KMS-11 (cell line): Measurements from ENCODE around the gene TMPRSS5.

Experiments
- H2AFZ ChIP-seq: fragments of 200-600 bp; sonication (generic); 2 replicates; pipeline ENCODE4 v1.6.1; 2016; ENCODE audit warnings: antibody characterized with exemption, mixed run types, low read depth
- H3K27ac ChIP-seq: fragments of 200-600 bp; sonication (generic); 2 replicates; pipeline ENCODE4 v1.6.1; 2016; ENCODE audit warnings: mild to moderate bottlenecking, mixed run types
- H3K27me3 ChIP-seq: fragments of 200-600 bp; sonication (generic); 2 replicates; pipeline ENCODE4 v1.6.1; 2017; ENCODE audit warnings: mild to moderate bottlenecking, low read depth, mixed run types, moderate library complexity; ENCODE audit not compliant: insufficient read depth
- H3K36me3 ChIP-seq: fragments of 200-600 bp; sonication (generic); 2 replicates; pipeline ENCODE4 v1.6.1; 2017; ENCODE audit warnings: mild to moderate bottlenecking, mixed run types; ENCODE audit not compliant: insufficient read depth
- H3K4me1 ChIP-seq: fragments of 200-600 bp; sonication (generic); 2 replicates; pipeline ENCODE4 v1.6.1; 2016; ENCODE audit warnings: mild to moderate bottlenecking, low read depth, mixed run types; ENCODE audit not compliant: poor library complexity, severe bottlenecking
- H3K4me2 ChIP-seq: fragments of 200-600 bp; sonication (generic); 2 replicates; pipeline ENCODE4 v1.7.0; 2016; ENCODE audit warnings: mild to moderate bottlenecking, mixed run types
- H3K4me3 ChIP-seq: fragments of 200-600 bp; sonication (generic); IDR thresholded peaks from 2 replicates; pipeline ENCODE4 v1.6.1; 2017; ENCODE audit warnings: low read depth, low read length, mixed read lengths; ENCODE audit not compliant: insufficient read depth
- H3K79me2 ChIP-seq: fragments of 200-600 bp; sonication (generic); 2 replicates; pipeline ENCODE4 v1.6.1; 2016; ENCODE audit warnings: low read depth, mixed run types; ENCODE audit not compliant: insufficient read depth
- H3K9ac ChIP-seq: fragments of 200-600 bp; sonication (generic); 2 replicates; pipeline ENCODE4 v1.6.1; 2016; ENCODE audit warnings: mild to moderate bottlenecking, mixed run types
- H4K20me1 ChIP-seq: fragments of 200-600 bp; sonication (generic); 2 replicates; pipeline ENCODE4 v1.6.1; 2016; ENCODE audit warnings: mild to moderate bottlenecking, mixed run types; ENCODE audit not compliant: insufficient read depth
- CTCF ChIP-seq: fragments of 200-600 bp; sonication (generic); conservative IDR thresholded peaks from 2 replicates; pipeline ENCODE4 v1.6.1; 2017; ENCODE audit warnings: low read depth, mild to moderate bottlenecking, antibody characterized with exemption, low read length, moderate library complexity, mixed read lengths

Gene TMPRSS5

GRCh38 chr11:113730887-113731726 is 25.0 kb upstream of the TMPRSS5 start:
- Histone ChIP-seq H3K4me2 (no peak overlapping the region), H2AFZ (no peak overlapping the region), H3K9ac (no peak overlapping the region), H3K27ac (no peak overlapping the region), H3K79me2 (no peaks in the 10 kb centered on the region), H3K4me1 (no peaks in the 10 kb centered on the region), H4K20me1 (no peaks in the 10 kb centered on the region), H3K36me3 (no peaks in the 10 kb centered on the region), H3K27me3 (no peaks in the 10 kb centered on the region), H3K4me3 (no peak overlapping the region)
- TF ChIP-seq CTCF = no peak

- Histone ChIP-seq H3K36me3 (no peaks in the 10 kb centered on the region), H2AFZ (no peak overlapping the region), H3K9ac (no peak overlapping the region), H3K4me1 (no peaks in the 10 kb centered on the region), H3K4me2 (no peak overlapping the region), H3K79me2 (no peaks in the 10 kb centered on the region), H3K4me3 (no peak overlapping the region), H3K27me3 (no peaks in the 10 kb centered on the region), H4K20me1 (no peaks in the 10 kb centered on the region), H3K27ac (no peak overlapping the region)
- no peak for TF ChIP-seq CTCF
Observed at GRCh38 chr11:113729456-113729855, 23.3 kb upstream of the TMPRSS5 start.

- no peaks in the 10 kb centered on the region for H3K4me1 ChIP-seq
- no peak overlapping the region for H3K9ac ChIP-seq
- H3K4me3 ChIP-seq = no peak overlapping the region
- no peak overlapping the region for H2AFZ ChIP-seq
- H3K4me2 ChIP-seq = no peak overlapping the region
- no peak overlapping the region for H3K27ac ChIP-seq
- H4K20me1 ChIP-seq = no peaks in the 10 kb centered on the region
- no peaks in the 10 kb centered on the region for H3K36me3 ChIP-seq
- TF ChIP-seq CTCF = no peak
- no peaks in the 10 kb centered on the region for H3K79me2 ChIP-seq
- H3K27me3 ChIP-seq = no peaks in the 10 kb centered on the region
Observed at GRCh38 chr11:113728814-113729213, 22.7 kb upstream of the TMPRSS5 start.

GRCh38 chr11:113725913-113726312 is 19.8 kb upstream of the TMPRSS5 start:
- Histone ChIP-seq H3K4me1 (no peaks in the 10 kb centered on the region), H2AFZ (no peak overlapping the region), H3K4me2 (no peak overlapping the region), H3K9ac (no peak overlapping the region), H3K27me3 (no peaks in the 10 kb centered on the region), H3K79me2 (no peaks in the 10 kb centered on the region), H3K4me3 (no peak overlapping the region), H4K20me1 (no peaks in the 10 kb centered on the region), H3K36me3 (no peaks in the 10 kb centered on the region), H3K27ac (no peak overlapping the region)
- no peak for TF ChIP-seq CTCF
